Spleen (tissue), 11 donors: Measurements from ENCODE around the gene KIF27. TPM values are rescaled to one million over a fixed set of nuclear protein-coding genes. Genes with fewer than 3 reads are reported as not detected.

Experiments used
- DNase-seq: peaks from one replicate; pipeline ENCODE4 v3.0.0-alpha.2; 2020
- H3K27ac ChIP-seq, 8 donors: fragments of 200-600 bp; sonication (generic) in 7 of 8; 1 replicate in 4 of 8; 2 replicates in 4 of 8; pipeline versions ENCODE4 v1.5.0 to v1.8.0; 2016 to 2021; ENCODE audit warnings: inconsistent platforms in 4 of 8, mild to moderate bottlenecking in 4 of 8, moderate library complexity in 1 of 8
- H3K27me3 ChIP-seq, 7 donors: fragments of 200-600 bp; sonication (generic) in 6 of 7; replicated peaks in 1 of 7; 1 replicate in 4 of 7; 2 replicates in 3 of 7; pipeline versions ENCODE4 v1.5.0 to v1.8.0; 2016 to 2021; ENCODE audit warnings: inconsistent platforms in 3 of 7, mild to moderate bottlenecking in 1 of 7
- H3K36me3 ChIP-seq, 6 donors: fragments of 200-600 bp; sonication (generic) in 5 of 6; 1 replicate in 4 of 6; 2 replicates in 2 of 6; pipeline versions ENCODE4 v1.5.0 to v1.8.0; 2016 to 2021; ENCODE audit warnings: inconsistent platforms in 2 of 6
- H3K4me1 ChIP-seq, 6 donors: fragments of 200-600 bp; sonication (generic) in 5 of 6; 1 replicate in 3 of 6; 2 replicates in 3 of 6; pipeline versions ENCODE4 v1.5.0 to v1.8.0; 2016 to 2021; ENCODE audit warnings: inconsistent platforms in 3 of 6
- H3K4me3 ChIP-seq, 8 donors: fragments of 200-600 bp; sonication (generic) in 7 of 8; 1 replicate in 4 of 8; 2 replicates in 4 of 8; pipeline versions ENCODE4 v1.5.0 to v1.8.0; 2016 to 2021; ENCODE audit warnings: inconsistent platforms in 4 of 8, mild to moderate bottlenecking in 4 of 8, moderate library complexity in 2 of 8
- H3K9me3 ChIP-seq, 8 donors: fragments of 200-600 bp; sonication (generic) in 7 of 8; 1 replicate in 4 of 8; 2 replicates in 4 of 8; pipeline versions ENCODE4 v1.5.0 to v1.8.0; 2016 to 2021; ENCODE audit warnings: inconsistent platforms in 4 of 8
- CTCF ChIP-seq, 11 experiments: fragments of 200-600 bp in 7 of 11; fragments of 450-650 bp in 4 of 11; sonication (generic) in 4 of 11; IDR thresholded peaks in 8 of 11; conservative IDR thresholded peaks in 3 of 11; 1 replicate in 7 of 11; 2 replicates in 4 of 11; pipeline versions ENCODE4 v1.4.0 to v1.8.0; 2016 to 2021; ENCODE audit warnings: antibody characterized with exemption in 11 of 11, inconsistent platforms in 4 of 11, mild to moderate bottlenecking in 1 of 11
- POLR2A ChIP-seq, 3 donors: fragments of 450-650 bp; IDR thresholded peaks; one replicate each; pipeline ENCODE4 v1.5.1; 2017; ENCODE audit warnings: antibody characterized with exemption in 3 of 3, mild to moderate bottlenecking in 1 of 3
- POLR2AphosphoS5 ChIP-seq, 3 donors: sonication (generic); formaldehyde crosslinking; IDR thresholded peaks; one replicate each; pipeline ENCODE4 v1.5.1; 2017; ENCODE audit warnings: antibody characterized with exemption in 3 of 3
- WGBS, 5 donors: extraction: QIAGEN DNeasy Blood & Tissue Kit in 3 of 5; methylation state at CpG; one replicate each; pipeline versions ENCODE4 v1.1.5 to v1.1.7; 2013 to 2018; 5-methylcytosine and 5-hydroxymethylcytosine counted together
- intact Hi-C: fragments of 100-400 bp; cut with DNase I; formaldehyde crosslinking; loops from one replicate; pipeline ENCODE4 v1.15.0; 2023; ENCODE audit warnings: low total_unique reads
- polyA plus RNA-seq, 3 donors: library from polyadenylated mRNA; stranded (reverse); fragments of 200-250 nt; gene quantifications; one replicate each; pipeline ENCODE4 v1.2.1, GENCODE V29; 2013
- total RNA-seq, 7 donors: library from RNA; depleted of rRNA in 3 of 7; stranded (reverse); fragments of >200 nt in 3 of 7; fragmentation: NEBNext Ultra II Directional in 4 of 7; extraction: Animal tissue kit (Norgen Biotek cat#: 25700) in 4 of 7; gene quantifications; one replicate each; pipeline versions ENCODE4 v1.1.0 to v1.2.1, GENCODE V29; 2016 to 2021
- donor health status: healthy with polysubstance abuse.
- donor health status: DM: no; HTN: no; CAD: no; lungs with moderate emphysema.
- donor health status: DM: no; HTN: no; CAD: no.
- donor health status: Bipolar disorder and iron deficiency.
- donor health status: healthy.
- donor health status: DM: no; HTN: no; CAD: no.
- donor health status: DM: yes; HTN: yes; CAD: no.

Gene KIF27
- total and polyA plus RNA-seq, 10 donors = 0.83 to 11.3 (median 5.8) TPM

- no peak overlapping the region for H3K4me3 ChIP-seq
- DNase-seq = no peak
- no peaks in the 10 kb centered on the region for H3K9me3 ChIP-seq
- no peak overlapping the region for H3K27ac ChIP-seq
- H3K27me3 ChIP-seq = no peaks in the 10 kb centered on the region
- TF ChIP-seq POLR2A (IDR thresholded peaks at IDR 0.05) (no peak), CTCF (IDR thresholded peaks at IDR 0.05 in 8 of 11, conservative IDR thresholded peaks at IDR 0.05 in 3 of 11) (no peak), POLR2AphosphoS5 (IDR thresholded peaks at IDR 0.05) (no peak)
- intact Hi-C loops = no loop called here
- peaks cover 0 to 11% (median 5%) of the 10 kb centered on the region in 6 donors for H3K4me1 ChIP-seq
- peaks cover 0 to 74% (median 29%) of the 10 kb centered on the region in 6 donors for H3K36me3 ChIP-seq
- WGBS, 5 donors = 82 to 95% (median 88%) methylated on average over 5 of the region's 5 CpGs
Measured at GRCh38 chr9:83940590-83941303, 19.5 kb upstream of the KIF27 start.

- Histone ChIP-seq H3K4me3 (no peak overlapping the region), H3K4me1 (peaks cover 0 to 39% (median 7%) of the 10 kb centered on the region in 6 donors), H3K27ac (peak overlapping the region in 1 of 8 donors; percentile 22), H3K27me3 (no peaks in the 10 kb centered on the region), H3K36me3 (peaks cover 0 to 46% (median 19%) of the 10 kb centered on the region in 6 donors), H3K9me3 (no peaks in the 10 kb centered on the region)
- intact Hi-C loops = loop anchor here (5.0 to 10.0 kb wide), 3 partner anchors 237 to 379 kb away; no protein-coding TSS in a partner anchor
- WGBS, 5 donors = 32 to 63% (median 42%) methylated on average over 1 of the region's 1 CpG
- no peak for DNase-seq
- TF ChIP-seq POLR2A (IDR thresholded peaks at IDR 0.05) (no peak), CTCF (IDR thresholded peaks at IDR 0.05 in 8 of 11, conservative IDR thresholded peaks at IDR 0.05 in 3 of 11) (peak; percentile 53 to 85 (median 69))
Measured at GRCh38 chr9:83937861-83938455, 16.7 kb upstream of the KIF27 start.

- no peak overlapping the region for H3K27ac ChIP-seq
- intact Hi-C loops = loop anchor here (5.0 to 10.0 kb wide), 3 partner anchors 238 to 381 kb away; no protein-coding TSS in a partner anchor
- DNase-seq = no peak
- H3K9me3 ChIP-seq = no peaks in the 10 kb centered on the region
- 80 to 93% (median 90%) methylated on average over 6 of the region's 6 CpGs for WGBS, 5 donors
- H3K36me3 ChIP-seq = peaks cover 0 to 32% (median 15%) of the 10 kb centered on the region in 6 donors
- no peaks in the 10 kb centered on the region for H3K27me3 ChIP-seq
- H3K4me1 ChIP-seq = peaks cover 0 to 50% (median 7%) of the 10 kb centered on the region in 6 donors
- H3K4me3 ChIP-seq = no peak overlapping the region
- TF ChIP-seq POLR2AphosphoS5 (IDR thresholded peaks at IDR 0.05) (no peak), POLR2A (IDR thresholded peaks at IDR 0.05) (no peak), CTCF (IDR thresholded peaks at IDR 0.05 in 8 of 11, conservative IDR thresholded peaks at IDR 0.05 in 3 of 11) (no peak)
Measured at GRCh38 chr9:83936523-83936922, 15.3 kb upstream of the KIF27 start.
